Middle frontal gyrus (tissue), 1 donor: Measurements from ENCODE around the gene DCST2.

Experiments
- DNase-seq: peaks from one replicate; pipeline ENCODE4 v3.0.0-alpha.2; 2015; ENCODE audit warnings: low spot score; ENCODE audit errors: extremely low spot score

DCST2 gene

GRCh38 chr1:155033524-155033923 lies at the start of gene DCST2, which contains the start of gene DCST1:
Gene DCST2, minus strand, starts transcription at chr1:155033781. Its CDS starts 80 bp downstream, at chr1:155033701.
Gene DCST1, plus strand, starts transcription at chr1:155033824. Its CDS starts 213 bp downstream, at chr1:155034037.
- DNase-seq, result no peak

DNA sequence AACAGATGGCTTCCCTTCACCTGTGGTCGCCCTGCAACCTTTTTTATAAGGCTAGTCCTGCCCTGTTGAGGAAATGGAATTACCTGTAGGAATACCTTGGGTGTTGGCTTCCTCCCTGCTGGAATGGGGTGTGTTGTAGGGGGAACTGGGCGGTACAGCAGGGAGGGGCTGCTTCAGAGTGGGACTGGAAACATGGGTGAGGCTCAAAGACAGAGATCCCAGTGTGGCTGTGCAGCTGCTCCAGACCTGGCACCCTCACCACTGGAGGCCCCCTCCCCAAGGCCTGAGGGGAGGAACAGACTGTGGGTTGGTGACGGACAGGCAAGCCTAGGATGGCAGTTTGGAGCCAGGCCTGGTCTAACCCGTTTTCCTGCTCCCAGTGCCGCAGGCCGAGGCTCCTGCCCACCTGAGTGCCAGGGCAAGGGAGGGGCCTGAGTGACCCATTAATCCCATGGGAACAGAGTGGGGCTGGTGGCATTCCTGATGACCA lies 49.5 kb upstream of the DCST2 start:
- no peak for DNase-seq

DNA sequence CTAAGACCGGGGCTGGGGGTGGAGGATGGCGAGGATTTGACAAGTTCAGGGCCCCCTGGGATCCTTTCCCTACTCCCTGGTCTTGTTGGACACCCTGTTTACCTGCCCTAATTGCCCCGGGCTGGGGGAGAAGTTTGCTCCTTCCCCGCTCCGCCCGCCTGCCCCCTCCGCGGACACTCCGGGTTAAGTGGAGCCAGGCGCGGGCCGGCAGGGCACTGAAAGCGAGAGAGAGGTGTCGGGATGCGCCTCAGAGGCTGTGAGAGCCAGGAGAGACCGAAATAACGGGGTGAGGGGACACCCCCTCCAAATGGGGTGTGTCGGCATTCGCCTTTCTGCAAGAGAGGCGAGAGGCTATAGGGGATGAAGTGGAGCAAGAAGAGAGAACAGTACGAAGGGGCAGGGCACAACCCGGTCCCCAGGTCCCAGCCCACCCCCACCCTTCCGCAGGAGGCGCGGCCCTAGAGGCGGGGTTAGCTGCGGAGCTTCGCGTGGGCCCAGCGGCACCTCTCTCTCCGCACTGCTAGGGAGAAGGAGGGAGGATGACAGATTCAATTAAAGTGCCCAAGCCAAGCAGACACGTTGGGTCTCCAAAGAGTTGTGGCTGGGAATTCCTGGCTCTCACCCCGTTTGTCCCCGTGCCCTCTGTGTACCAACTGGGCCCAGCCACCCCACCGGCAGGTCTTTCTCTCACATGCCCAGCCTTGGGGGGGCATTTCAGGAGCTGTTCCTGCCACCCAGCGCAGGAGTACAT lies 48.9 kb upstream of the DCST2 start:
- no peak for DNase-seq

- no peak for DNase-seq
Observed at GRCh38 chr1:155081472-155082300, 48.1 kb upstream of the DCST2 start.

GRCh38 chr1:155080312-155081228 lies 47.0 kb upstream of the DCST2 start:
- DNase-seq, result no peak

DNA sequence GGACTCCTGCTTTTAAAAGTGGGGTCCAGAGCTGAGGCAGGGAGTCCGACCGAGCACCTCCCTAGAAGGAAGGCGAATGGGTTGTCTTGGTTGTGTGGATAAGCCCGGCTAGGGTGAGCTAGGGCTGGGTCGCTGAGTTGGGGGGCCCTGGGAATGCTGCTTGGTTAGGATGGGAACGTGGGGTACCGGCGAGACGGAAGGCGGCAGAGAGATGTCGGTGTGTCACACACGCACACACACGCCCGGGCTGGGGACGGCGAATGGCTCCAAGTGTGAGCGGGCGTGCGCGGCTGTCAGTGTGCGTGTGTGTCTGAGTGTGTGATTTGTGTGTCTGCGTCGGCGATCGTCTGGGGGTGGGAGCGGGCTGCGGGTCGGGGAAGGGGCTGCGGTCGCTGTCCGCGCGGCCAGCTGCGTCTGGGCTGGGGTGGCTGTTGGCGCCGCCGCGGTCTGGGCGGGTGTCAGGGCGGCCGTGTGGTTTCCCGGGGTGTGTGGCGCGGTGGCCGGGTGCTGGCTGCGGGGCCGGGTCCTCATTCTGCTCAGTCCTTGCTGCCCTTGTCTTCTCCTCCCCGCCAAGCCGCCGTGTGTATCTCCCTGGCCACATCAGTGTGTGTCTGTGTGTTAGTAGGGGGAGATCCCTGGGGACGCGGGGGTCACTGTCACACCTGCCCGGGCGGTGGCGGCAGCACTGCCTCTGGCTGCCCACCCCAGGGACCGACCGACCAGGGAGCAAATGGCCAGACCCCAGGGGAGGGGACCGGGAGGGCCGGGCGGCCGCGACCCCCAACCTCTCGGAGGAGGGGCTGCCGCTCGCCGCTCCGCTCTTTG lies 46.1 kb upstream of the DCST2 start:
- DNase-seq, result no peak

DNA sequence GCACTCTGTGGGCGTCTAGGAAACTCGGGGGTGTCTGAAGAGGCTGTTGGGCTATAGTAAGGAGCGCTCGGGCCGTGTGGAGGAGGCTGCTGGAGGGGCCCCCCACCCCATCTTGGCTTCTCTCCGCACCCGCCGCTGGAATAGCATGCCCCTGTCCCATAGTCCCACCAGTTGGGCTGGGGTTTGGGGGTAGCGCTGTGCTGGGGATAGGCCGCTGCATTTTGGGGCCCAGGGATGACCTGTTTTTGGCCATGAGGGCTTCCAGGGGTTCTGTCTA lies 45.6 kb upstream of the DCST2 start:
- DNase-seq, result no peak

GRCh38 chr1:155078469-155079209 lies 45.1 kb upstream of the DCST2 start, which contains the start of gene EFNA3:
Gene EFNA3, plus strand, starts transcription at chr1:155078837. Its CDS starts 105 bp downstream, at chr1:155078942.
- DNase-seq, result peak; percentile 47

DNA sequence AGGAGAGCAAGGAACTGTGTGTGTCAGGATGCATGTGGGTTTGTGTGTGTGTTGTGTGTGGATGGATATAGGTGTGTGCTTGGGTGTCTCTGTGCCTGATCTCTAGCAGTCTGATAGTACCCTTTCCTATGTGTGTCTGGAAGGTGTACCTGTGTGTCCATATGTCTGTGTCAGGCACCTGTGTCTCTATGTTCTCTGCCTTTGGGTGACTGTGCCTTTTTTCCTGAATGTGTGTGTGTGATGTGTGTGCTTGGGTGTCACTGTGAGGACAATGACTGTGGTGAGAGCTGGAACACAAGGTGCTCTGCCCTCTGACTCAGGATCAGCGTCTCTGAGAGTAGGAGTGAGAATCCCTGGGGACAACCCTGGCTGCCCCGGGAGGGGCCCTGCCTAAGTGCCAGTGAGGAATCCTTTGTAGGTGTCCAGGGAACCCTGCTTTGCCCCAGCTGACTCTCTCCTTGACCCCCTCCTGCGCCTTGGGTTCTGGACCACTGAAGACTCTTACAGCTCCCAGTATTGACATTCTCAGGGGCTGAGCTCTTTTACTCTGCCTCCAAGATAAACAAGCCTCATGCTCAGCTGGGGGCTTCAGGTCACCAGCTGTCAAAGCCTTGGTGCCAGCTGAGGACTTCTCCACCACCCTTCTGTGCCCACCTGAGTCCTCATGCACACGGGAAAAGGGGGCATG lies 44.3 kb upstream of the DCST2 start:
- DNase-seq, result no peak

GRCh38 chr1:155077346-155077745 lies 43.8 kb upstream of the DCST2 start:
- DNase-seq, result no peak

DNA sequence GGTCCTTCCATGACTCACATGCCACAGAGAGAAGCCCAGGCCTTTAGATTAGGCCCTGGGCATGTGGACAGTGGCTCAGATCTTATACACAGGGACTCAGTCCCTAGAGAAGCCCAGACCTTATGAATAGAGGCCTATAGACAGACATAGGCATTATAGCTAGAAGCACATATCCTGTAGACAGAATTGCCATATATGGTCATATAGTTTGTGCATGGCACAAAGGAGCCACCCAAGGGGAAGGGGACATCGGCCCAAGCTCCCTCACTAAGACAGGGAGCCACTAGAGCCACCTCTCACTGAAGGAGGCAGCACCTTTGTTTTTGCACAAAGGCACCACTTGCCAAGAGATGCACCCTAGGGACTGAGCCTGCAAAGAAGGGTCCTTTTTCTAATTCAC lies 42.8 kb upstream of the DCST2 start:
- DNase-seq, result no peak

GRCh38 chr1:155075535-155075934 lies 42.0 kb upstream of the DCST2 start:
- DNase-seq, result no peak

DNA sequence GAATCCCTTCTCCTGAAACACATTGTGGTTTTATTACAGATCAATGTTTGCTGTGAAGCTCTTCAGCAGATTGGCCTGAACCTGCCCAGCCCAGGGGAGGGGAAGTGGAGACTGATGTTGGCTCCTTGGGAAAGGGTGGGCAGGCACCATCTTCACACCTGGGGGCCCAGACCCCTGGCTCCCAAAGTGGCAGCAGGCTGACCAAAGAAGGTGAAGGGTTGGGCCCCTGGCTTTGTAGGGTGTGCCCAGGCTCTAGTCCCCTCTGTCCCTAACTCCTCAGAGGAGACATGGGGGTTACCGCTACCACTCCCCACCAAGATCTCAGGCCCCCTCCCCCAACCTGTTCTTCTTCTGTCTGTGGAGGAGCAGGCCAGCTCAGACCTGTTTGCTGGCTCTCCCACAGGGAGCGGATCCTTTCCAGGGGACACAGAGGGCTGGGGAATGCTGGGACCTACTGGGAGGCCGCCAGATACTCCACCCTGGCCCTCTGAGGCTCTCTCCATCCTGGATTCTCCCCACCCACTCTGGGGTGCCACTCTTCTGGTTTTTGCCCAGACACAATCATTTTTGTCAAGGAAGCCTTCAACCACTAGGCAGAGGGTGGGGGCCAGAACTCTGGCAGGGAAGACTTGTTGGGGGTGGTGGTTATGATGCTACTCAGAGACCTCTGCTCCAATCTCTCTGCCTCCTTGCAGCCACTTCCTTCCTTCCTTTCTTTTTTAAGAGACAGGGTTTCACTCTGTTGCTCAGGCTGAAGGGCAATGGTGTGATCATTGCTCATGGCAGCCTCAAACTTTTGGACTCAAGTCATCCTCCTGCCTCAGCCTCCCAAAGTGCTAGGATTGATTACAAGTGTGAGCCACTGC lies 40.0 kb upstream of the DCST2 start:
- DNase-seq, result no peak

DNA sequence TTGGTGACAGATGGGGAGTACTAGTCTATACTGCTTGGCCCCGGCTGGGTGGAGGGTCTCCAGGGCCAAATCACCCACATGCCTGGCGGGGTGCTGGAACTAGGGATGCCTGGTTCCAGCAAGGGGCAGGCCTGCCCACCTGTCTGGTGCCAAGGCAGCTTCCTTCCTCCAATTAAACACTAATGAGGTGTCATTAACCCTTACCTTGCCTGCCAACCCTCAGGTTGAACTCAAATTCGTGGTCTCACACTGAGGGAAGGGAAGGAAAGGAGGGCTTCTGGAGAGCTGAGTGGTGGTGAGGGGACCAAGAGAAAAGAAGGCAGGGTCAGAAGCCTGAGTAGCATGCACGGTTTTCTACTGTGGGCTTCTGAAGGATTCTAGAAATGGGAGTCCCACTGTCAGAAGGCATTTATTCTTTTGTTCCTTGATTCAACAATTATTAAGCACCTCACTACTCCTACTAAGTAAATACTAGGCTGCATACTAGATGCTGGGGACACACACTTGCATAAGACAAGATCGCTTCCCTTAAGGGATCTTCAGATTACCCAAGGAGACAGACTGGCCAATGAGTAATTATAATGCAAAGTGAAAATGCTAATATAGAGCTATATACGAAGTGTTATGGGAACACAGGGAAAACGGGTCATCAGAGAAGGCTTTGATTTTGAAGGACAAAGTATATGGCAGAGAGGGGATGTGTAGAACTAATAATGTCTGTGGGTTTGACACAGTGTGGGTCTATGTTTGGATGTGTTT lies 39.1 kb upstream of the DCST2 start:
- no peak for DNase-seq

DNA sequence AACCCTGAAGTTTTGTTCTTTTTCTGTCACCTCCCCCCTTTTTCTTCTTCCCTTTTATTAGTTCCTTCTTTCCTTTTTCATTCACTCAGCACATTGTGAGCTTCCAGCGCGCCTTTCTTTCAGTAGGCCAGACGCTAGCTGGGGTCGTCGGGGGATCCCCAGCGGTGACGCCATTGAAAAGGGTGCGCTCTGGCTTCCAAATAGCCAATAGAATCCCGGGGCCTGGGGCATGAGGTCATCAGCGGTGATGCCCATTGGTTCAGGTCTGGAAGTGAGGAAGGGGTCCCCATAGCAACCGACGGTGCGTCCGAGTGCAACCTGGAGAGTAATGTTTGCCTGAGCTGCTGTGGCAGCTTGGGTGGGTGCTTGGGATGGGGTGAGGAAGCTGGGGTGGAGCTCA lies 38.1 kb upstream of the DCST2 start:
- DNase-seq, result no peak

- DNase-seq, result peak; percentile 64
Observed at GRCh38 chr1:155070721-155071569, 37.4 kb upstream of the DCST2 start.
